Fibroblast of skin of right biceps (primary cell): ENCODE measurements around the gene ARIH2.
A peak's percentile ranks its signal among the peaks of the same experiment; 100 is the strongest.

Experiments used
- DNase-seq: peaks from one replicate; pipeline ENCODE4 v3.0.0-alpha.2; 2013

The ARIH2 gene

GRCh38 chr3:48929358-48930035, 10.9 kb downstream of the ARIH2 start:
- DNase-seq = no peak

DNA sequence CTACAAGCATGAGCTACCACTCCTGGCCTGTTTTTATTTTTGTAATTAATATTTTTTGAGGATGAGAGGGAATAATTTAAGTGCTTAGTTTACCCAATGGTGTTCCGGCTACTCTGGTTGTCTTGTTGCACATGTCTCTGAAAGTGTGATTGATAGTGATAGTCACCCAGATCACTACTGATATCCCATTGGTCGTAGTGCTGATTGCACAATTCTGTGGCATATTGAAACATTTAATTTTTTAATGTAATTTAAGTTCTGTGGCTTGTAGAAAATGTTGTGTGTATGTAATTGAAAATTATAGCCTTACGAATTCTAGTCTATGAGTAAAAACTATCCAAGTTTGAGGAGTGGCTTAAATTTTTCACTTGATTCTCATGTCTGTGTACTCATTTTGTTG, 11.9 kb downstream of the ARIH2 start:
- peak; percentile 37 for DNase-seq

DNA sequence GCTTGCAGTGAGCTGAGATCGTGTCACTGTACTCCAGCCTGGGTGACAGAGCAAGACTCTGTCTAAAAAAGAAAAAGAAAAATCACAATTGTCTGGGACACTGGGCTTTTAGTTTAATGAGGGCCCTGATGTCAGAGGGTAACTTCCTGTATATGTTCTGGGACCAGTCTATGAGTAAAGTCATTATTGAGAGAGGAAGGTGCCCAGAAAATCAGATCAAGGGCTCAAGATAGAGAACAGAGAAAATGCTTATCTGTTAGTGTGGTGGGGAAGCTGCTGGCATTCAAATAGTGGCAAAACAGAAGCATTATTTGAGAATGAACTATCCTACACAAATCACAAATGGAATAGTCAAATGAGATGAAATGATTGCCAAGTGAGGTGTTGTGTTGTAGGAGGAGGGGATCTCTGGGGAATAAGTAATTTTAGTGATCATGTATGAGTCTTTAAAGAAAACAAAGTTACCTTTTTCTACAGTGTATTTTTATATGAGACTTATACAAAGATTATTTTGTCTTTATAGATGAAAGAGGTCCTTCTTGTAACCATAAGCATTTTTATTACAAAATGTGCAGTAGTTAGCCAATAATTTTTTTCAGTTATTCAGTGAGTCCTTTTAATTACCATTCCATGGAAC, 13.4 kb downstream of the ARIH2 start:
- DNase-seq = no peak

DNA sequence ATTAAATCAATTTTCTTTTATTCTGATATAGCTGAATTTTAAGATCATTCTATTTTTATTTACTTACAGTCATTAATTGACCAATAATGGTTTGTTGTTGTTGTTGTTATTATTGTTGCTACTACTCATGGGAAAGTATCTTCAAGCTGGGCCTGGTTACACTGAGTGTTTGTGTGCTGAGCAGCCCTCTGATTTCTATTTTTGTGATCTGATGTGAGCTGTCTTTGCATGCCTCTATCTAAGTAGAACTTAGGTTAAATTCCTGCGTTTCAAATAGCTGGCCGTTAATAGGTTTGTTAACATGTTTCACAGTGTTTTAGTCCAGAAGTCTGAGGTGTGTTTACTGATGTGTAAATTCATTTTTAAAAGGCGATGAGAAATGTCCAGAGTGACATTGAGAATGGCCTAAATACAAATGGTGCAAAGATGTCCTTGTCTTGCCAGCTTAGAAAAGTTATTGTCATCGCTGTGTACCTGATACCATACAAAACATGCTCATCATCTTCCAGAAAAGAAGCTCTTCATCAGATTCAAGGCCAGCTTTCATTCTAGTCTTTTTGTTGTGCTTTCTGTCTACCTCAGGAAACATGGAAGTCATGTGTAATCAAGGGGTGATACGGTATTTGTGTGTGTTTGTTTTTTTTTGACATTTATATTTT, 15.8 kb downstream of the ARIH2 start:
- DNase-seq = no peak

GRCh38 chr3:48935530-48935929, 16.9 kb downstream of the ARIH2 start:
- DNase-seq = no peak

GRCh38 chr3:48938156-48938555, 19.5 kb downstream of the ARIH2 start:
- DNase-seq = no peak

DNA sequence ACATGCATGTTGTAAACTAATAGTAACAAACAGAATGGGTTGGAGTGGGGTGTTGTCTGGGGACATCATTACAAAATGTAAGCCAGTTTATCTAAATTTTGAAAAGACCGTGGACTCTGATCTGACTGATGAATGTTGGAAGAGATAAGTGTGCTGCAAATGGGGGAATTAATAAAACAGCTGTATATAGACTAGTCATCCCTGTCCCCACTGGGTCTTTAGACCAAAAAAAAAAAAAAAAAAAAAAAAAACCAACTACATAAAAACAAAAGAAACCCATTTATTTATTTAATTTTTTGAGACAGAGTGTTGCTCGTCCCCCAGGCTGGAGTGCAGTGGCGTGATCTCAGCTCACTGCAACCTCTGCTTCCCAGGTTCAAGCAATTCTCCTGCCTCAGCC, 20.0 kb downstream of the ARIH2 start:
- no peak for DNase-seq

DNA sequence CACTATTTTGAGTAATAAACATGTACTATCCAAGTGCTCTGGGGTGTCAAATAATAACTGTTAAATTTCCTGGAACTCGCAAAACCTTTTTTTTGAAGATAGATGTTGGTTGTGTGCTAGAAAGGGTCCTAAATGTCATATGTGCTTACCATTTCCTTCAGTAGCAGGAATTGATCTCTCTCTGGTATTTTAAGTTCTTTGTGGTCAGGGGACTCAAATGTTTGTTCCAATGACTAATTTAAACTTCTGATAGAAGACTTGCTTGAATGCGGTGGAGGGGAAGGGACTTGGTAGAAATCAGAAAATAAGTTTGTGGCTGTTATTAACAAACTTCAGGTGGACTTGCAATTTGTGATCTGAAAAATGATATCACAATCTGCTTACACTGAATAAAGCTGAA, 26.8 kb downstream of the ARIH2 start:
- DNase-seq = no peak

DNA sequence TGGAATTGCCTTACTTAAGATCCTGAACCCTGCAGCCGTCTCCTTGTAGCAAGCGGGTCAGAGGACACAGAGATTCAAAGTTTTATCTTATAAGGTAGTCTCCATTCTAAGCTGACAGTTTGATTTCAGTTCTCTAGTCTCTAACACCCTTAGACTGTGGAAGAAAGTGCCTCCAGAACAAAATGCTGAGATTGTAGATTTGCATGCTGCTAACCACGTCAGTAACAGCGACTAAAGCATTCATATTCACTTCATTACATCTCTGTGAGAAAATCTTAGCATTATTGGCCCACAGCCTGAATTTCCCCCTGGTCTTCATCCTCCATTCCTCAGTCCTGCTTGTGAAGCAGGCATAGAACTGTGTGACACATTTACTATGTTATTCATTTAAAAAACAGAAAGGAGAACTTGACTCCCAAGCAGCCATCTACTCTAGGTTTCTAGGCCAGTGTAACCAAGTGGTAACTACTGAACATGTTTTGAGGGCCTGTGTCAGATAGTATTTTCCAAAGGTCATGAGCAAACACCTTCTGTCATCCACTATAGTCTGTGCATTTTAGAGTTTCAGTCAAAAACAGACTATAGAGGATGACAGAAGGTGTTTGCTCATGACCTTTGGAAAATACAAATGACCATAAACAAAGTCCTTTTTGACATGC, 27.4 kb downstream of the ARIH2 start:
- no peak for DNase-seq

DNA sequence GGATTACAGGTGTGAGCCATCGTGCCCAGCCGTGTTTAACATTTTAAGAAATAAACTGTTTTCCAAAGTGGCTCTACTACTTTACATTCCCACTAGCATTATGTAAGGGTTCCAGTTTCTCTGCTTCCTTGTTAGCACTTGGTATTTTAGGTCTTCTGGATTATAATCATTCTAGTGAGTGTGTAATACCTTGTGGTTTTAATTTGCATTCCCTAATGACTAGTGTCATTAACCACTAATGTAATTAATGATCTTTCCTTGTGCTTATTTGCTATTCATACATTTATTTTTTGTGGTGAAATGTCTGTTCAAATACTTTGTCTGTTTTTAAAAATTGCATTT, 30.7 kb downstream of the ARIH2 start:
- DNase-seq = peak; percentile 48

GRCh38 chr3:48950051-48950450, 31.4 kb downstream of the ARIH2 start:
- DNase-seq = no peak

DNA sequence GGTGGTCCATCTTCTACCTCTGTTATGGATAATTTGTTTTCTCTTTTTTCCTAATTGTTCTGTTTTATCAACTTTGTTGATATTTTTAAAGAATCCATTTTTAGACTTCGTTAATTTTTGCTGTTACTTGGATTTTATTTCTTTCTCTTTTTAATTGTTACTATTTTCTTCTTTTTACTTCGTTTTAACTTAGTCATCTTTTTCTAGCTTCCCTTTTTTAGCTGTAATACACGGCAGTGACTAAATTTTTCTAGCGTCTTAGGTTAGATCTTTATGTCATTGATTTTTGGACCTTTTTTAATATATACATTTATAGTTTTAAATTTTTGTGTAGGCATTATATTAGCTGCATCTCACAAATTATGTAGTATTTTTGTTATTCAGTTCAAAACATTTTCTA, 33.1 kb downstream of the ARIH2 start:
- DNase-seq = no peak

DNA sequence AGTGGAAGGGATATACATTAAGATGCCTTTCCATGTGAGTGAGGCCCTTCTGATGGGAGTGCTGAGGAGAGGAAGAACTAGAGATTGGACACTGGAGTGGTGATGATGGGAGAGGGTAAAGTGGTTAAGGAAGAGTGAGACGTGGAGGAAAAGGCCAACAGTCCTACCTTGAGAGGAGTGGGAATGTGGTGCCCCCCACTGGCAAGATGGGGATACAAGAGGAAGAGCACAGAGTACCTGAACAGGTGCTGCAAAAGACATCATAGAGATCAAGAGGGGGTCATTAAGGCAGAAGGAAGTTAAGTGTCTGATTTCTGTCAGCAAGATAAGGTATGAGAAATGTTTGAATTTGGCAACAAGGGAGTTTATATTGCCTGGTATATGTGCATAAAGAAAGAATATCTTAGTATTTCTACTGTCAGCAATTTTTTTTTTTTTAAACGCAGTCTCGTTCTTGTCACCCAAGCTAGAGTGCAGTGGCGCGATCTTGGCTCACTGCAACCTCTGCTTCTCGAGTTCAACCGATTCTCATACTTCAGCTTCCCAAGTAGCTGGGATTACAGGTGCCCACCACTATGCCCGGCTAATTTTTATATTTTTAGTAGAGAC, 34.0 kb downstream of the ARIH2 start:
- no peak for DNase-seq

GRCh38 chr3:48957006-48957705, 38.5 kb downstream of the ARIH2 start:
- DNase-seq = no peak

DNA sequence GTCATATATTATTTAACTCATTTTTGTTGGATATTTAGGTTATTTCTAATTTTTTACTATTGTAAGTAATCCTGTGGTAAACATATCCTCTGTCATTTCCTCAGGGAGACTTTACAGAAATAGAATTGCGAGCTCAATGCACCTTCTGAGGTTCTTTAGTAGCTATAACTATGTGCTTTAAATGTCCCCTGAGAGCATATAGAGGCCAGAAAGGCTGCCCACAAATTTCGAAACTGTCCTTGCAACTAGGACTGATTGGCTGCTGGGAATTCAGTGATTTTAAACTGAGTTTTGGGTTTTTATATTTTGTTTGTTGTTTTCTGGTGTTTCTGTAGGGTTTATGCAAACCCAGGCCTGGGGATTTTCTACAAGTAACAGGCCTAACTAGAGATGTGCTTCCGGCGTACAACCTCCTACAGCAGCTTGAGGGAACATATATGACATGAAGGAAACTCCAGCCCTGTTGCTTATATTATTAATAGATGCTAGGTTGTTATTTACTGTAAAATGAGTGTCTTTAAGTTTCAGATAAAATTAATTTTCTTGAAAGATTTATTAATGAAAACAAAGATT, 42.3 kb downstream of the ARIH2 start:
- DNase-seq = peak; percentile 28

DNA sequence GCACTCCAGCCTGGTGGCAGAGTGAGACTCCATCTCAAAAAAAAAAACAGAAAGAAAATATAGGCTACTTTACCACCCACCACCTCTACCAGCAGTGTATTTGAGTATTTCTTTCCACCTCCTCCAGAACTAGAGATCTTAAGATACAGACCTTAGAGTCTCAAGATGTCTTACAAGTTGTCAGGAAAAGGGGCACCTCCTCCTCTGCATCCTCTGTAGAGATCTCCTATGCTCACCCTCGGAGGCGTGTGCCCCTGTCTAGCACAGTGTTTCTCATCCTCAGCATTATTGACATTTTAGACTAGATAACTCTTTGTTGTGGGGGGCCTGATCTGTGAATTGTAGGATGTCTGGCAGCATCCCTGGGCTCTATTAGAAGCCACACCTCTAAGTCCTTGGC, 43.7 kb downstream of the ARIH2 start:
- no peak for DNase-seq

DNA sequence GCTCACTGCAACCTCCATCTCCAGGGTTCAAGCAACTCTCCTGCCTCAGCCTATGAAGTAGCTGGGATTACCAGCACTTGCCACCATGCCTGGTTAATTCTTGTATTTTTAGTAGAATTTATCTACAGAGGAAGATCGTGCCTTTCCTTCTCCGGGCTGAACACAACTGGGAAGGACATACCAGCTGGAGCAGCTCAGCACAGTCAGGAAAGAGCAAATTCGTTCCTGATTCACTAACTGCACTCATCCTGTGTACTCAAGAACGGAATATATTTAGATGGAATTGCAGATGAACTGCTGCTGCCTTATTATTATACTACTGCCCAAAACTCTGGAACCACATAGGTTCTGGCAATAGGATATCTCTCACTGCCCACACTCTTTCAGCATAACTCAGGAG, 44.3 kb downstream of the ARIH2 start:
- no peak for DNase-seq

DNA sequence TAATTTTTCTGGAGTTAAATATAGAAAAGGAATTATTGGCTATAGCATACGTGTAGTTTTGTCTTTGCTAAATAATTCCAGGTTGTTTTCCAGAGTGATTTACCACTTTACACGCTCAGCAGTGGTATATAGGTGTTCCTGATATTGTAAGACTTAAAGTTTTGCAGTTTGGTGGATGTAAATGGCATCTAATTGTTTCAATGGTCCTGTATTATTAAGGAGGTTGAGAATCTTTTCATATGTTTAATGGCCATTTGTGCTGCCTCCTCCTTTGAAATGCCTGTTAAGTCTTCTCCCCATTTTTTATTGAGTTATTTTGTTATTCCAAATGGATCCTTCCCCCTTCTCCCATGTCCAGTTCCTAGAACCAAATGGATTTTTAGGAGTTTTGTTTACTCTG, 44.9 kb downstream of the ARIH2 start:
- DNase-seq = no peak

DNA sequence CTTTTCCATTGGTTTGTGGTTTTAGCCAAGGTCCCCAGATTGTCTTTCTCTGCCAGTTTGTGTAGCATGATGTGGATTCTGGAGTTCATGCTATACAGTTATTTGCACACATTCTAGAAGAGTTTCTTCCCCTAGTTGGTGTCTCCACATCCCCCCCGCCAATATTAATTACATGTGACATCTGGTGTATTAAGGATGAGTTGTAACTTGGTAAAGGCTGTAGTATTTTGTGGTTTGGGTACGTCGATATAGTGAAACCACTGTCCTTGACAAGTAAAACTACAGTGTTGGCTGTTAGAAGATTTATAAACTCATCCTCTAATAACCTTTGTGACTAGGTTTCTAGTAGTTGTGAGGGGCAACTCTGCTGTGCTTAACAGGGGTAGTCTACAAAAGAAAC, 47.7 kb downstream of the ARIH2 start:
- peak; percentile 30 for DNase-seq

DNA sequence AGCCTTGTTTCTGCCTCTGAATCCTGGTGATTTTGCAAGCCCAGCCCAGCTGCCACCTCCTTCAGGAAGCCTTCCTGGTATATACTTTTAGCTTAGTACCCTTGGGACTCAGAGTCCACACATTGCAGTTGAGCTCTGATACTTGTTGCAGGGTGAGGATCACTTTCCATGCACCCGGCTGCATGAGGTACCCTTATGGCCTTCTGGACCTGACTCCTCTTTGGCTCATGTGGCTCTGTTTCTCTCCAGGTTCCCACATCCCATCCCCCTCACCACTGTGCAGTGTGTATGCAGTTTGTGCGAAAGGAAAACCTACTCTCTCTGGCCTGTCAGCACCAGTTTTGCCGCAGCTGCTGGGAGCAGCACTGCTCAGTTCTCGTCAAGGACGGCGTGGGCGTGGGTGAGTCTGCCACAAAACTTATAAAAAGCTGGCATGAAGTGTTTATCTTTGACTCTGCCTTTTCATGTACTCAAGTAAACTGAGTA, 48.3 kb downstream of the ARIH2 start:
- DNase-seq = no peak

DNA sequence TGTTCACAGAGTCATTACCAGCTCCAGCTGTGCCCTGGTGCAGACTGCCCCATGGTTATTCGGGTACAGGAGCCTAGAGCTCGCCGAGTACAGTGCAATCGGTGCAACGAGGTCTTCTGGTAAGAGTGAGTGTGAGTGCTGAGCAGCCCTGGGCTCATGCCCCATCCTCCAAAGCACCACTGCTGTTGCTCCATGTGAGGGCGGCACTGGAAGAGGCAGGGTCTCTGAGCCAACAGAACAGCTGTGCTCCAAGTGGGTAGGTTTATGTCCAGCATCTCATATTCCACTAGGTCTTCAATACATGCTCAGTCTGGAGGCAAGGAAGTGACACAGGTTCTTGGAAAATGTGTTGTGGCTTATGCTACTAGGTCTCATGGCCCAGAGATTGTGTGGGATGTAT, 51.9 kb downstream of the ARIH2 start:
- DNase-seq = no peak

- no peak for DNase-seq
Measured at GRCh38 chr3:48974076-48974864, 55.6 kb downstream of the ARIH2 start.
